ES-I3 (cell line): ENCODE measurements around the gene ZMYM2.

Experiments used
- H3K36me3 ChIP-seq: 2 replicates; pipeline ENCODE4 v1.6.1; 2013; ENCODE audit warnings: mild to moderate bottlenecking, low read length, control low read depth, moderate library complexity; ENCODE audit not compliant: insufficient read depth
- H3K4me1 ChIP-seq: 2 replicates; pipeline ENCODE4 v1.6.1; 2013; ENCODE audit warnings: mild to moderate bottlenecking, control low read depth, low read length; ENCODE audit not compliant: insufficient read depth
- H3K9ac ChIP-seq: 2 replicates; pipeline ENCODE4 v1.6.1; 2013; ENCODE audit warnings: low read depth, mild to moderate bottlenecking, low read length, moderate library complexity
- H3K9me3 ChIP-seq: 2 replicates; pipeline ENCODE4 v1.6.1; 2013; ENCODE audit warnings: mild to moderate bottlenecking, low read length, moderate library complexity; ENCODE audit not compliant: control insufficient read depth, insufficient read depth

Gene ZMYM2

GRCh38 chr13:20136781-20137703, 178.5 kb downstream of the ZMYM2 start:
- Histone ChIP-seq H3K4me1 (no peaks in the 10 kb centered on the region), H3K9me3 (no peaks in the 10 kb centered on the region), H3K36me3 (no peaks in the 10 kb centered on the region), H3K9ac (peak overlapping the region; percentile 61; the same call in 1 of the 2 replicates)

GRCh38 chr13:20137875-20138274, 179.3 kb downstream of the ZMYM2 start:
- no peaks in the 10 kb centered on the region for H3K4me1 ChIP-seq
- no peak overlapping the region for H3K9ac ChIP-seq
- no peaks in the 10 kb centered on the region for H3K9me3 ChIP-seq
- no peaks in the 10 kb centered on the region for H3K36me3 ChIP-seq

GRCh38 chr13:20140487-20140886, 182.0 kb downstream of the ZMYM2 start:
- Histone ChIP-seq H3K36me3 (no peaks in the 10 kb centered on the region), H3K4me1 (no peaks in the 10 kb centered on the region), H3K9me3 (no peaks in the 10 kb centered on the region), H3K9ac (no peak overlapping the region)
